ENCODE measurements around the gene GUCY2C.

GUCY2C gene

DNA sequence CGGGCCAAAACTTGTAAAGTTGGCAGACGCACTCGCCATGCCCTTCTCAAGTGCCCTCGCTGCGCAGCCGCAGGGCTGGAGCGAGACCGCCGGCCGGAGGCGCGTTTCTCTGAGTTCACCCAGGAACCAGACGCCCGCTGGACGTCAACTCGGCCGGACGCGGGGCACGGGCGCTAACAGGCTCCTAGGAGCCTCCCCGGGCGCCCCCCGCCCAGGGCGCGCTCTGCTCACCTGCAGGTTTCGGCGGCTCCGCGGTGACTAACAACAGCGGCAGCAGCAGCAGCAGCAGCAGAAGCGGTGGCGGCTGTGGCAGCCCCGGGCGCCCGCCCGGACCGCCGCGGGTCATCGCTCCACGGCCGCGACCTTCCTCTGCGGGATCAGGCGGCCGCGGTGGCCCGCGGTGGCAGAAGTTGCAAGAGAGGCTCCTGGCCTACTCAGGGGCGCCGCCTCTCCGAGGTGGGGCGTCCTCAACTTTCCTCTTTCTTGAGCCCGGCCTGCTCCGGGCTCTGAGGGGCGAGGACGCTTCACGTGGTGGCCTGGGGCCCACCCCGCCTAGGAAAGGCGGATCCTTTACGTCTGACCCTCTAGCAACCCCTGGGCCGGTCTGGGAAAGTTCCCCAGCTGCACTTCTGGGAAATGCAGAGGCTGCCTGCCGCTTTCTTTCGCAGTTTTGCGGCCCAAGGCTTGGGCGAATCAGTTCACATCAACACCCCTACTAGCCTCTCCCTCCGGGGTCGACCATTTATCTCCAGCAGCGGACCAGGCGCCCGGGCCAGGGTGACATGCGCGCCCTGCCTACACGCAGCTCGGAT is 128.8 kb downstream of the GUCY2C start, which contains the start of gene PLBD1:
PLBD1 (minus strand) TSS at position 533 of the 812 bp plus-strand sequence; CDS start at position 346, 187 bp downstream.
- no peak for DNase-seq

DNA sequence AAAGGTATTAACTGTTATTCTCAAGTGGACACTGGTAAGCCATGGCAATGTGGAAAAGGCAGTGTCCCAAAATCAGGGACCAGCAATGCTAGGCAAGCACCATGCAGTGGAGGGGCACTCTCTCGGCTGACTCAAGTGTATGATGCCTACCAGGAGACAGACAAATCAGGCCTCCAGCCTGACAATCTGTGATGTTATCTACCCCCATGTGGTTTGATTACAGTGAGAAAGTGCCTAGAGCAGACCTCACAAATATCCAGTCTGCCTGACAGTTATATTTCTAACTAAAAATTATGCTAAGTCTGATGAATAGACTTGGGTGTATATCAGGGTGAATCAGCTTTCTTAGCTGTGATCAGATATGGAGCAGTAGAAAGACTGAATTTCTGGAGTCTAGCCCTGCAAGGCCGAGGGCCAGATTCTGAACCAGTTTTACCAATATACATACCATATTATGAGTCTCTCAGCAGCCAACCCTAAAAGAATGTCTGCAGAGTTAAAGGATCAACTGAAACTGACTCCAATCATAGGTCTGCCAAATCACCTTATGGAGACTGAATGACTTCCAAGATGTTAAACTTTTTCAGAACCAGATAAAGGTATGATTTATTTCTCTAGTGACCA is 132.0 kb downstream of the GUCY2C start:
- DNase-seq: no peak

DNA sequence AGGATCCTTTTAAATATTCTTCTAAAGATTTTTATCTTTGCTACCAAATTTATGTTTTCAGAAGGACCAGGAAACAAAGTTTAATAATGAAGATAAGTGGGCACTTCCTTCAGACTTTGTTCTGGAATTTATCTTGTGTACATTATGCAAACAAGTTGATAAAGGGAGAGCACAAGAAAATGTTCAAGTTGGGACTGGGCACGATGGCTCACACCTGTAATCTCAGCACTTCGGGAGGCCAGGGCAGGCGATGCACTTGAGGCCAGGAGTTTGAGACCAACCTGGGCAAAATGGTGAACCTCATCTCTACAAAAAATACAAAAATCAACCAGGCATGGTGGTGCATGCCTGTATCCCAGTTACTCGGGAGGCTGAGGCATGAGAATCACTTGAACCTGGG is 133.4 kb downstream of the GUCY2C start:
- no peak for DNase-seq
